Measurements from ENCODE around the gene MRAP.

MRAP gene

DNA sequence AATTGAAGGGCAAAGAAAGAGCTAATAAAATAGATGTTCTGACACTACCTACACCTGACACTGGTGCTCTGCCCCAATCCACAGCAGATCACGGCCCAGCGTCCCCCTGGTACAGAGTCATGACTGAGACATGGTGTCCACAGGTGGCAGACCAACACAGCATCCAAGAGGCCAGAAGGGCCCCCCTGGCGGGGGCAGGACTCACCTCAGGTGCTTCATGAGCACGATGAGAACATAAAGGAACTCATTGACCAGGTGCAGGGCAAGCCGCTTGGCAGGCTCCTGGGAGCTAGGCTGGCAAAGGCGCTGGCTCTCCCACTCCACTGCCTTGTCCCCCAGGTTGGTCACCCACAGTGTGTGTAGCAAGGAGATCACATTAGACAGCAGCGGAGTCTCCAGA lies 20.4 kb downstream of the MRAP start:
- TF ChIP-seq CTCF (IDR thresholded peaks at IDR 0.05; ENCODE audit: control extremely low read depth, extremely low read depth, low read depth, missing control alignments), result no peak
- CTCF ChIA-PET, result interaction anchor here (1.4 to 1.5 kb wide), 2 partner anchors 14 to 45 kb away, joined by 3 to 4 read pairs; no protein-coding TSS in a partner anchor
- POLR2A ChIA-PET, result no interaction called here
- no peak for DNase-seq (ENCODE audit: extremely low spot score)

GRCh38 chr21:32320059-32320458 lies 21.4 kb downstream of the MRAP start:
- DNase-seq (ENCODE audit: extremely low spot score), result no peak
- ChIA-PET POLR2A (no interaction called here), CTCF (no interaction called here)
- no peak for TF ChIP-seq CTCF (IDR thresholded peaks at IDR 0.05; ENCODE audit: control extremely low read depth, extremely low read depth, low read depth, missing control alignments)

DNA sequence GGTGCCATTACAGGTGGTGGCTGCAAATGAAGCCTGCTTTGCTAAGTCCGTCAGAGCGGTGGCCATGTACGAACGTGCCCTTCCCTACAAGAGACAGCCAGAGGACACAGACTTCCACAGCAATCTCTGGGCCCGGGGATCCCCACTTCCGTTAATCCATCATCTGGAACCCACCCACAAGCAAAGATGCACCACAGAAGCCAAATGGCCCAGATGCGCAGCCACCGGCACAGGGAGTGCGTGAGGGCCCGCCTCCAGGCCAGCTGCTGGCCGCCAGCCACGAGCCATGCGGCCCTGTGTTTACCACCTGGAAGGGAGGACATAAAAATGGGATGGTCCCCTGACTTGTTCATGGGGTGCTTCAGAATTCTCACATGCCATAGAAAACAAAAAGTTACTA lies 22.1 kb downstream of the MRAP start:
- POLR2A ChIA-PET, result no interaction called here
- CTCF ChIA-PET, result no interaction called here
- TF ChIP-seq CTCF (IDR thresholded peaks at IDR 0.05; ENCODE audit: control extremely low read depth, extremely low read depth, low read depth, missing control alignments), result no peak
- no peak for DNase-seq (ENCODE audit: extremely low spot score)

GRCh38 chr21:32321480-32321879 lies 22.8 kb downstream of the MRAP start:
- ChIA-PET POLR2A (no interaction called here), CTCF (no interaction called here)
- no peak for DNase-seq (ENCODE audit: extremely low spot score)
- TF ChIP-seq CTCF (IDR thresholded peaks at IDR 0.05; ENCODE audit: control extremely low read depth, extremely low read depth, low read depth, missing control alignments), result no peak

GRCh38 chr21:32322103-32322502 lies 23.4 kb downstream of the MRAP start:
- CTCF ChIA-PET, result no interaction called here
- no peak for DNase-seq (ENCODE audit: extremely low spot score)
- POLR2A ChIA-PET, result no interaction called here
- no peak for TF ChIP-seq CTCF (IDR thresholded peaks at IDR 0.05; ENCODE audit: control extremely low read depth, extremely low read depth, low read depth, missing control alignments)

DNA sequence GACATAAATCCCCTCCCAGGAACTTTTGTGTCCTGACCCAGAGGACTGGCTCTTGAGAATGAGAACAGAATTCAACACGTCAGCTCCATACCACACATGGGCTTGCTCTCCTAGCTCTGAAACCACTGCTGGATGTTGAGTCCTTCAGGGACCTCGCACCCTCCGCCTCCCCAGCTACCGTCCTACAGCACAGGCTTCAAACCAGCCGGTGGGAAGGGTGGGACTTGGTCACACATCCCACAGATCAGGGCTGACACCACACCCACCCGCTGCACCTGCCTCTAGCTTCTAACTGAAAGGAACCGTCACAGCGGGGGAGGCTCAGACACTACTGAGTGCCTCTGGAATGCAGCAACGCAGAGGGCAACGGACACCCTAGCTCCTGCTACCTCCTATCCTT lies 24.0 kb downstream of the MRAP start:
- ChIA-PET CTCF (no interaction called here), POLR2A (no interaction called here)
- TF ChIP-seq CTCF (IDR thresholded peaks at IDR 0.05; ENCODE audit: control extremely low read depth, extremely low read depth, low read depth, missing control alignments), result no peak
- DNase-seq (ENCODE audit: extremely low spot score), result no peak

DNA sequence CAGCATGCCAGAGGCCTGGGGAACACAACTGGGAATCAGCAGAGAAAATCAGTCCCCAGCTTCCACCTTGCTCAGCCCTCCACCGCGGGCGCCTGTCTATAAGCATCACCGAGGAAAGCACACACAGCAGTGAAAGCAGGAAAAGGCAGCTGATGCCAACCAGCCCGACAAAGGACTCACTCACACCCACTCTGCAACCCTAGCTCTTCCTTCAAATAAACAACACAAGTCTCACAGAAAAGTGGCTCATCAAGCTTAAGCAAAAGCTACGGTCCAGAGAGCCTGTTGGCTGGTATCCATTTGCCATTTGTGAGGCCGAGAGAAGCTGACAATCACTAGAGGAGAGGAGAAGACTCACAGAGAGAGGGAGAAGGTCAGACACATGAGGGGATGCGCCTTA lies 27.1 kb downstream of the MRAP start:
- POLR2A ChIA-PET, result no interaction called here
- DNase-seq (ENCODE audit: extremely low spot score), result no peak
- no peak for TF ChIP-seq CTCF (IDR thresholded peaks at IDR 0.05; ENCODE audit: control extremely low read depth, extremely low read depth, low read depth, missing control alignments)
- CTCF ChIA-PET, result no interaction called here
